AG04449 (cell line): ENCODE measurements around the gene SCUBE1.

Experiments used
- CTCF ChIA-PET: fragments of 350-600 bp; formaldehyde crosslinking; extraction: SDS; loops from one replicate; lab custom pipeline; 2021; ENCODE audit warnings: antibody characterized with exemption; lab: Yijun Ruan, JAX
- POLR2A ChIA-PET: fragments of 400-600, 350-600 bp; formaldehyde crosslinking; extraction: SDS; loops from one replicate; lab custom pipeline; 2020; ENCODE audit warnings: antibody characterized with exemption, inconsistent platforms; lab: Yijun Ruan, JAX
- DNase-seq: peaks from one replicate; pipeline ENCODE4 v3.0.0-alpha.2; 2010; ENCODE audit warnings: low read depth, low spot score
- H3K4me3 ChIP-seq: 2 replicates; pipeline ENCODE4 v1.5.1; 2011; ENCODE audit warnings: low read depth, mild to moderate bottlenecking, control low read depth, low read length
- TF ChIP-seq, protein P1 (sequence below): IDR thresholded peaks from one replicate; pipeline ENCODE4 v1.5.1; 2011; ENCODE audit warnings: mild to moderate bottlenecking, moderate library complexity, low read length, control low read depth, inconsistent platforms; ENCODE audit not compliant: insufficient read depth; ENCODE audit errors: missing control alignments

The SCUBE1 gene

DNA sequence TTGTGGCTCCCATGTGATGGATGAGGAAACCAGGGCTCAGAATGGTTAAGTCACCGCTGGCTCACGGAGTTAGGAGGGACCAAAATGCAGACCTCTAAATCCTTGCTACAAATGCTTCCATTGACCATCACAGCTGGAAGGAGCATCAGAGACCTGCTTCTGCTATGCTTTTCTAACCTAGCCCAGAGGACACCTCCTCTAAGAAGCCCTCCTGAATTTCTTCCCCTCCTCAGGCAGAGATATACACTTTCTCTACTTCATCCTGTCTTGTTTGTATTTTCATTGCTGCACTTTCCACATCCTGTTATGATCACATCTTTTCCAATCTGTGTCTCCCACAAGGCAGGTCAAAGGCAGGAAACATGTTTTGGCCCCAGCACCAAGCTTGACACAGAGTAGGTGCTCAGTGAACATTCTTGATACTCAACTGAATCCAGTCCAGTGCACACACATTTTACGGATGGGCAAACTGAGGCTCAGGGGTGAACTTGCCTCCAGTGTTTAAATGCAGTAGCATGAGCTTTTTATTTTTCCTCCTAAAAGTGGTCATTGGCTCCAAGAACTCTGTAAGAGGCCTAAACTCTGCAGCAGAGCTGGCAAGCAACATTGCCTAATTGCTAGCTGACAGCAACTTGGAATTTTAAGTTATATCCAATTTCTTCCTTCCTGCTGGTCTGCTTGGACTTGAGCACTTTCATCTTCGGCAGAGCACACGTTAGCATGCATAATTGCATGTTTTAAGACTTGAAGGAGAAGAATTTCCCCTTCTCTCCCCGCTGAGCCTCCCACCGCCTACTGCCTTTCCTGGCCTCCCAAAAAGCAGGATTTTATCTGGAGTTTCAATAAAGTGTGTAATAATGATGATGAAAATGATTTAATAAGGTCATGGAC lies 12.7 kb downstream of the SCUBE1 start:
- H3K4me3 ChIP-seq = no peak overlapping the region
- TF ChIP-seq, protein P1, sequence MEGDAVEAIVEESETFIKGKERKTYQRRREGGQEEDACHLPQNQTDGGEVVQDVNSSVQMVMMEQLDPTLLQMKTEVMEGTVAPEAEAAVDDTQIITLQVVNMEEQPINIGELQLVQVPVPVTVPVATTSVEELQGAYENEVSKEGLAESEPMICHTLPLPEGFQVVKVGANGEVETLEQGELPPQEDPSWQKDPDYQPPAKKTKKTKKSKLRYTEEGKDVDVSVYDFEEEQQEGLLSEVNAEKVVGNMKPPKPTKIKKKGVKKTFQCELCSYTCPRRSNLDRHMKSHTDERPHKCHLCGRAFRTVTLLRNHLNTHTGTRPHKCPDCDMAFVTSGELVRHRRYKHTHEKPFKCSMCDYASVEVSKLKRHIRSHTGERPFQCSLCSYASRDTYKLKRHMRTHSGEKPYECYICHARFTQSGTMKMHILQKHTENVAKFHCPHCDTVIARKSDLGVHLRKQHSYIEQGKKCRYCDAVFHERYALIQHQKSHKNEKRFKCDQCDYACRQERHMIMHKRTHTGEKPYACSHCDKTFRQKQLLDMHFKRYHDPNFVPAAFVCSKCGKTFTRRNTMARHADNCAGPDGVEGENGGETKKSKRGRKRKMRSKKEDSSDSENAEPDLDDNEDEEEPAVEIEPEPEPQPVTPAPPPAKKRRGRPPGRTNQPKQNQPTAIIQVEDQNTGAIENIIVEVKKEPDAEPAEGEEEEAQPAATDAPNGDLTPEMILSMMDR = no peak
- ChIA-PET POLR2A (interaction anchor here (1.1 kb wide), 1 partner anchor 47 kb away, joined by 4 read pairs; no protein-coding TSS in a partner anchor), CTCF (no interaction called here)
- DNase-seq = no peak

DNA sequence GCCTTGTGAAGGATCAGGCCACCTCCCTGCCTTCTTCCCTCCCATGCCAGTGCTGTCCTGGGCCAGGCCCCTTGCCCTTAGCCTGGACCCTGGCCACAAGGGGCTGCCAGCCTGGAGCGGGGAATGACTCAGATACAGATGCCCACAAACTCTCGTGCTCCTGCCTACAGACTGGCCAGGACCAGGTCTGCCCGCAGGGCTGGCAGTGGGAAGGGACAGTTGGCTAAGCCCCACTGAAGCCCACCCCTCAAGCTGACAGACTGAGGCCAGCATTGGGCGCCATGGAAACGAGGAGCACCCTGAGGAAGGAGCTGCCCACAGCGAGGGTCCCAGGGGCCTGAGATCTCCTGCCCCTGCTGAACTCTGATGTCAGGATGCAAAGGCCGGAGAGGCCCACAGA lies 14.1 kb downstream of the SCUBE1 start:
- TF ChIP-seq, protein P1 = no peak
- ChIA-PET POLR2A (interaction anchor here (1.1 kb wide), 1 partner anchor 45 kb away, joined by 4 read pairs; no protein-coding TSS in a partner anchor), CTCF (no interaction called here)
- DNase-seq = no peak
- no peak overlapping the region for H3K4me3 ChIP-seq

DNA sequence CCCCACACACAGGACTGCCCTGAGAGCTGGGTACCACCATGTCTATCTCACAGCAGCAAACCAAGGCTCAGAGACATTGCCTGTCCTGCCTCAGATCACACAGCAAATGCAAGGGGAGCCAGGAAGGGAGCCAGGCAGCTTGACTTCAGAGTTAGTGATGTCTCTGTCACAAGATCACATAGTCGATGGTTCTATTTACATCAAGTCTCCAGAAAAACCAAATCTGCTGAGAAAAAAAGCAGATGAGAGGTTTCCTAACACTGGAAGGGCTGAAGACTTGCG lies 16.1 kb downstream of the SCUBE1 start:
- POLR2A ChIA-PET = no interaction called here
- no peak overlapping the region for H3K4me3 ChIP-seq
- no peak for DNase-seq
- CTCF ChIA-PET = no interaction called here
- TF ChIP-seq, protein P1 = no peak

DNA sequence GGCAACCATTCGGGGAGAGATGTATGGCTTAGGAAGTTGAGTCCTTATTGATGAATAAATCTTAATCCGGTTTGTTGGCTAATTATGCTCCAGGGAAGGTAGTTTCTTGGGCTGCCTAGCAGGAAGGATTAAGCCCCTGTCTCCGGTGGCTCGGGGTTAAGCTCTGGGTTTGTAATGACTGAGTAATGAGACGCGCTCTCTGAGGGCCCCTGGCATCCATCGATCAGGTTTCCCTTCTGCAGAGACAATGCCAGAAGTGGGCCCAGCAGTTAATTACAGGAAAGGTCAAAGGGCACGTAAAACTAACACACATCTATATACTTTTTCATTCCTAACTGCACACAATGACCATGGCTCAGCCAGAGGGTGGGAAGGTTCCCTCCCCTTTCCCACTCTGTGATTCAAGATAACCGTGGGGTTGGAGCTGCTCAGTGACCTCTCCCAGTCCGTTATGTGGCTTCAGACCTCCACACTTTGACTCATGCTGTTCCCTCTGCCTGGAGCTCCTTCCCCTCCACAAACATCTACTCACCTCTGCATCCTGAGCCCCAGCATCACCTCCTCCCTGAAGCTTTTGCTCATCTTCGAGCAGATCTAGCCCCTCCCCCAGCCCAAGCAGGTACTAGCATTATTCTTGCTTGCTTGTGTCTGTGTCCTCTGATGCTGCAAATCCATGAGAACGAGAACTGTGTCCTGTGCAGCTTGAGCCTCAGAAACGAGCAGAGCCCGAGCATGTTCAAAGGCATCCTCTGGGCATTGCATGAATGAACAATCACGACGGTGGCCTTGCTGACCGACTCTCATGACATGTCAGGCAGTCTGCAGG lies 16.6 kb downstream of the SCUBE1 start:
- no peak overlapping the region for H3K4me3 ChIP-seq
- TF ChIP-seq, protein P1 = no peak
- POLR2A ChIA-PET = no interaction called here
- CTCF ChIA-PET = no interaction called here
- no peak for DNase-seq

DNA sequence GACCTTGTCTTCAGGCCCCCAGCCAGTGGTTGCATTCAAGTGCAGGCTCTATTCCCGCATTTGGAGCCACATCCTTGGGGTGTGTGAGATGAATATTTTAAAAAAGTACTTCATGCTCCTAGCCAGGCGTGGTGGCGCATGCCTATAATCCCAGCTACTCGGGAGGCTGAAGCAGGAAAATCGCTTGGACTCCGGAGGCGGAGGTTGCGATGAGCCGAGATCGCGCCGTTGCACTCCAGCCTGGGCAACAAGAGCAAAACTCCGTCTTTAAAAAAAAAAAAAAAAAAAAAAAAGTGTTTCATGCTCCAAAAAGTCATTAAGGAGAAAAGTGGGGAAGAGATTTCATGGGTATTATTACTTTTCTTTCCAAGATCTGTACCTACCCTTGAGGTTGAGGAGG lies 18.0 kb downstream of the SCUBE1 start:
- TF ChIP-seq, protein P1 = no peak
- POLR2A ChIA-PET = no interaction called here
- no peak overlapping the region for H3K4me3 ChIP-seq
- CTCF ChIA-PET = no interaction called here
- no peak for DNase-seq
